BJ (cell line): ENCODE measurements around the gene ALOX5. TPM values are rescaled to one million over a fixed set of nuclear protein-coding genes. Genes with fewer than 3 reads are reported as not detected.
"Not testable (repeated sequence)": the region's sequence is repeated elsewhere in the genome, so short reads cannot be mapped to it uniquely, and the experiment has no call there.

Source experiments
- CTCF ChIA-PET: fragments of 350-600 bp; formaldehyde crosslinking; extraction: SDS; loops from one replicate; lab custom pipeline; 2021; ENCODE audit warnings: antibody characterized with exemption, inconsistent platforms; lab: Yijun Ruan, JAX
- POLR2A ChIA-PET: fragments of 300-600 bp; sonication (Branson Sonifier 250); formaldehyde crosslinking; extraction: SDS; loops from one replicate; lab custom pipeline; 2021; ENCODE audit warnings: antibody characterized with exemption; lab: Charles Lee
- DNase-seq: peaks from one replicate; pipeline ENCODE4 v3.0.0-alpha.2; 2011; ENCODE audit warnings: low read depth
- H3K27me3 ChIP-seq: 2 replicates; pipeline ENCODE4 v1.6.0; 2011; ENCODE audit warnings: low read length; ENCODE audit not compliant: control insufficient read depth, insufficient read depth
- H3K36me3 ChIP-seq: 2 replicates; pipeline ENCODE4 v1.5.1; 2011; ENCODE audit warnings: low read length; ENCODE audit not compliant: control insufficient read depth, insufficient read depth
- H3K4me3 ChIP-seq: 2 replicates; pipeline ENCODE4 v1.5.1; 2011; ENCODE audit warnings: low read depth, mild to moderate bottlenecking, control low read depth, low read length
- CTCF ChIP-seq: IDR thresholded peaks from 2 replicates; pipeline ENCODE4 v1.5.1; 2011; ENCODE audit warnings: low read depth, mild to moderate bottlenecking, control low read depth, inconsistent platforms, low read length, moderate library complexity; ENCODE audit not compliant: insufficient read depth
- polyA plus RNA-seq: library from polyadenylated mRNA; depleted of rRNA; stranded (reverse); fragments of >200 nt; gene quantifications from 2 replicates; pipeline ENCODE4 v1.2.3, GENCODE V29; 2011

Gene ALOX5
- polyA plus RNA-seq, 1 experiment: not detected

DNA sequence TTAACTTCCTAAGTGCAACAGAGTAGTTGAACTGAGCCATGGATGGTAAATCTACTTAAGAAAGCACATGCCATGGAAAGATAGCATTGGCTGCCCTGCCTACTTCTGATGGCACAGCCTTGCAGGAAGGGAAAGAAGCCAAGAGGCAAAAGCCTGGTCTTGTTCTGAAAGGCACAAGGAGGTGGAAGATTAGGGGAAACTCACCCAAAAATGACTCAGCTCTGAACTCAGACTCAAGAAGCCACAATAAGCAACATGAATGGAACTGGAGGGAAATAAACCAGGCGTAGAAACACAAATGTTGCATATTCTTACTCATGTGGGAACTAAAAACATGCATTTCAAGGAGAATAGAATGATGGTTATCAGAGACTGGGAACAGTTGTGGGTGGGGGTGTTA is 20.8 kb upstream of the ALOX5 start:
- Histone ChIP-seq H3K27me3 (no peaks in the 10 kb centered on the region), H3K36me3 (no peaks in the 10 kb centered on the region), H3K4me3 (no peak overlapping the region)
- DNase-seq: no peak
- CTCF ChIA-PET: no interaction called here
- no peak for TF ChIP-seq CTCF
- POLR2A ChIA-PET: no interaction called here

GRCh38 chr10:45354261-45354660 is 19.8 kb upstream of the ALOX5 start:
- Histone ChIP-seq H3K36me3 (no peaks in the 10 kb centered on the region), H3K27me3 (no peaks in the 10 kb centered on the region), H3K4me3 (no peak overlapping the region)
- ChIA-PET CTCF (no interaction called here), POLR2A (no interaction called here)
- TF ChIP-seq CTCF: no peak
- DNase-seq: no peak

DNA sequence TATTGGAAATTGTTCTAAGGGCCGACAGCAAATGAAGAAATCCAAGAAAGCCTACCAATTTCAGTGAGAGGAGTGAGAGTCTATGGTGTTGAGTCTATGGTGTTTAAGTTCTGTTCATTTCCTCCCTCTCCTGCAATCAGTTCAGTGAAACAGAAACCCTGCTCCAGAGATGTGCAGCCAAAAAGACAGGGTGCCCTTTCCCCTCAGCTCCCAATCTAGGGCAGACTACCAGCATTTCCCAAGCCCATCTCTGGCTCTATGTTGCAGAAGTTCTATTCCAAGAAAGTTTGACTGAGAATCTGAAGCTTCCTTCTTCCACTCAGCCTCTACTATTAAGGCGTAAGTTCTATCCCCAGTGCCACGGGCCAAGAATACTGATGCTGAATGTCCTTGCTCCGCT is 18.5 kb upstream of the ALOX5 start:
- CTCF ChIA-PET: no interaction called here
- no peak for TF ChIP-seq CTCF
- Histone ChIP-seq H3K27me3 (no peaks in the 10 kb centered on the region), H3K36me3 (no peaks in the 10 kb centered on the region), H3K4me3 (no peak overlapping the region)
- POLR2A ChIA-PET: no interaction called here
- no peak for DNase-seq

GRCh38 chr10:45358961-45359360 is 15.1 kb upstream of the ALOX5 start:
- H3K27me3 ChIP-seq, CTCF ChIA-PET, H3K36me3 ChIP-seq, POLR2A ChIA-PET, H3K4me3 ChIP-seq, DNase-seq: not testable (repeated sequence)

DNA sequence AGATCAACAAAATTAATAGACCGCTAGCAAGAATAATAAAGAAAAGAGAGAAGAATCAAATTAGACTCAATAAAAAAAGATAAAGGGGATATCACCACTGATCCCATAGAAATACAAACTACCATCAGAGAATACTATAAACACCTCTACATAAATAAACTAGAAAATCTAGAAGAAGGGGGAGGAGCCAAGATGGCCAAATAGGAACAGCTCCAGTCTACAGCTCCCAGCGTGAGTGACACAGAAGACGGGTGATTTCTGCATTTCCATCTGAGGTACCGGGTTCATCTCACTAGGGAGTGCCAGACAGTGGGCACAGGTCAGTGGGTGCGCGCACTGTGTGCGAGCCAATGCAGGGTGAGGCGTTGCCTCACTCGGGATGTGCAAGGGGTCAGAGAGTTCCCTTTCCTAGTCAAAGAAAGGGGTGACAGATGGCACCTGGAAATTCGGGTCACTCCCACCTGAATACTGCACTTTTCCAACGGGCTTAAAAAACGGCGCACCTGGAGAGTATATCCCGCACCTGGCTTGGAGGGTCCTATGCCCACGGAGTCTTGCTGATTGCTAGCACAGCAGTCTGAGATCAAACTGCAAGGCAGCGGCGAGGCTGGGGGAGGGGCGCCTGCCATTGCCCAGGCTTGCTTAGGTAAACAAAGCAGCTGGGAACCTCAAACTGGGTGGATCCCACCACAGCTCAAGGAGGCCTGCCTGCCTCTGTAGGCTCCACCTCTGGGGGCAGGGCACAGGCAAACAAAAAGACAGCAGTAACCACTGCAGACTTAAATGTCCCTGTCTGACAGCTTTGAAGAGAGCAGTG is 11.8 kb upstream of the ALOX5 start:
- H3K4me3 ChIP-seq, DNase-seq, CTCF ChIA-PET, H3K36me3 ChIP-seq, POLR2A ChIA-PET, H3K27me3 ChIP-seq: not testable (repeated sequence)

DNA sequence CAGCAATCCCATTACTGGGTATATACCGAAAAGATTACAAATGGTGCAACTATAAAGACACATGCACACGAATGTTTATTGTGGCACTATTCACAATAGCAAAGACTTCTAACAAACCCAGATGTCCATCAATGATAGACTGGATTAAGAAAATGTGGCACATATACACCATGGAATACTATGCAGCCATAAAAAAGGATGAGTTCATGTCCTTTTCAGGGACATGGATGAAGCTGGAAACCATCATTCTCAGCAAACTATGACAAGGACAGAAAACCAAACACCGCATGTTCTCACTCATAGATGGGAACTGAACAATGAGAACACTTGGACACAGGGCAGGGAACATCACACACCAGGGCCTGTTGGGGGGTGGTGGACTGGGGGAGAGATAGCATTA is 6.4 kb upstream of the ALOX5 start:
- POLR2A ChIA-PET, H3K27me3 ChIP-seq, H3K36me3 ChIP-seq, CTCF ChIA-PET, DNase-seq, H3K4me3 ChIP-seq: not testable (repeated sequence)

- ChIA-PET CTCF (no interaction called here), POLR2A (no interaction called here)
- DNase-seq: no peak
- 0 out of 2 replicates have a peak, but pooled peaks cover 2% of the 10 kb centered on the region for H3K27me3 ChIP-seq
- H3K36me3 ChIP-seq: no peaks in the 10 kb centered on the region
- H3K4me3 ChIP-seq: no peak overlapping the region
- no peak for TF ChIP-seq CTCF
These were observed 5.8 kb upstream of the ALOX5 start for GRCh38 chr10:45368181-45368580.
